ENCODE results near the gene HORMAD2. TPM values are rescaled to one million over a fixed set of nuclear protein-coding genes. Genes with fewer than 3 reads are reported as not detected.

HORMAD2 gene
- polyA plus RNA-seq, 1 donor: not detected

- H3K9me3 ChIP-seq (ENCODE audit: control insufficient read depth, low read depth, low read length): no peaks in the 10 kb centered on the region
- 28% methylated on average over 2 of the region's 7 CpGs for WGBS (ENCODE audit: insufficient coverage, low lambda C conversion rate)
- H3K4me1 ChIP-seq (ENCODE audit: control insufficient read depth, insufficient read depth, low read length): peaks cover 7% of the 10 kb centered on the region
- no peak overlapping the region for H3K4me3 ChIP-seq (ENCODE audit: low read length)
- H3K36me3 ChIP-seq (ENCODE audit: control insufficient read depth, insufficient read depth, low read length): no peaks in the 10 kb centered on the region
- no peaks in the 10 kb centered on the region for H3K27me3 ChIP-seq (ENCODE audit: control insufficient read depth, insufficient read depth, low read length)
- DNase-seq: peak in 1 of 2 donors; percentile 48
- H3K27ac ChIP-seq (ENCODE audit: low read length): peak overlapping the region; percentile 19
These were observed 101.4 kb downstream of the HORMAD2 start for GRCh38 chr22:30181459-30182349.

- Histone ChIP-seq H3K4me3 (ENCODE audit: low read length) (no peak overlapping the region), H3K9me3 (ENCODE audit: control insufficient read depth, low read depth, low read length) (no peaks in the 10 kb centered on the region), H3K4me1 (ENCODE audit: control insufficient read depth, insufficient read depth, low read length) (peaks cover 7% of the 10 kb centered on the region), H3K27ac (ENCODE audit: low read length) (peak overlapping the region; percentile 2), H3K27me3 (ENCODE audit: control insufficient read depth, insufficient read depth, low read length) (no peaks in the 10 kb centered on the region), H3K36me3 (ENCODE audit: control insufficient read depth, insufficient read depth, low read length) (no peaks in the 10 kb centered on the region)
- WGBS (ENCODE audit: insufficient coverage, low lambda C conversion rate): no CpG with 5 or more reads among the region's 4 CpGs
- DNase-seq: no peak
These were observed 102.1 kb downstream of the HORMAD2 start for GRCh38 chr22:30182350-30182745.

- no peaks in the 10 kb centered on the region for H3K9me3 ChIP-seq (ENCODE audit: control insufficient read depth, low read depth, low read length)
These were observed 102.6 kb downstream of the HORMAD2 start for GRCh38 chr22:30182815-30183214.

GRCh38 chr22:30183271-30183670 is 103.0 kb downstream of the HORMAD2 start:
- no peaks in the 10 kb centered on the region for H3K27me3 ChIP-seq (ENCODE audit: control insufficient read depth, insufficient read depth, low read length)
- DNase-seq: no peak
- H3K9me3 ChIP-seq (ENCODE audit: control insufficient read depth, low read depth, low read length): no peaks in the 10 kb centered on the region
- H3K4me1 ChIP-seq (ENCODE audit: control insufficient read depth, insufficient read depth, low read length): peaks cover 7% of the 10 kb centered on the region
- H3K4me3 ChIP-seq (ENCODE audit: low read length): no peak overlapping the region
- no peak overlapping the region for H3K27ac ChIP-seq (ENCODE audit: low read length)
- H3K36me3 ChIP-seq (ENCODE audit: control insufficient read depth, insufficient read depth, low read length): no peaks in the 10 kb centered on the region
- WGBS (ENCODE audit: insufficient coverage, low lambda C conversion rate): no CpG with 5 or more reads among the region's 3 CpGs

More at GRCh38 chr22:30182815-30183214, 102.6 kb downstream of the HORMAD2 start:
- H3K27me3 ChIP-seq (ENCODE audit: control insufficient read depth, insufficient read depth, low read length): no peaks in the 10 kb centered on the region
- no peaks in the 10 kb centered on the region for H3K36me3 ChIP-seq (ENCODE audit: control insufficient read depth, insufficient read depth, low read length)
- WGBS (ENCODE audit: insufficient coverage, low lambda C conversion rate): 62% methylated on average over 3 of the region's 4 CpGs
- no peak for DNase-seq
- peaks cover 7% of the 10 kb centered on the region for H3K4me1 ChIP-seq (ENCODE audit: control insufficient read depth, insufficient read depth, low read length)
- no peak overlapping the region for H3K4me3 ChIP-seq (ENCODE audit: low read length)
- no peak overlapping the region for H3K27ac ChIP-seq (ENCODE audit: low read length)

- no peak overlapping the region for H3K4me3 ChIP-seq (ENCODE audit: low read length)
- H3K36me3 ChIP-seq (ENCODE audit: control insufficient read depth, insufficient read depth, low read length): no peaks in the 10 kb centered on the region
- DNase-seq: no peak
- H3K9me3 ChIP-seq (ENCODE audit: control insufficient read depth, low read depth, low read length): no peaks in the 10 kb centered on the region
- H3K4me1 ChIP-seq (ENCODE audit: control insufficient read depth, insufficient read depth, low read length): peaks cover 7% of the 10 kb centered on the region
- H3K27ac ChIP-seq (ENCODE audit: low read length): no peak overlapping the region
- no peaks in the 10 kb centered on the region for H3K27me3 ChIP-seq (ENCODE audit: control insufficient read depth, insufficient read depth, low read length)
- no CpG with 5 or more reads among the region's 2 CpGs for WGBS (ENCODE audit: insufficient coverage, low lambda C conversion rate)
These were observed 103.6 kb downstream of the HORMAD2 start for GRCh38 chr22:30183861-30184278.

- H3K27me3 ChIP-seq (ENCODE audit: control insufficient read depth, insufficient read depth, low read length): no peaks in the 10 kb centered on the region
- no peak for DNase-seq
- 80% methylated on average over 1 of the region's 5 CpGs for WGBS (ENCODE audit: insufficient coverage, low lambda C conversion rate)
- no peak overlapping the region for H3K27ac ChIP-seq (ENCODE audit: low read length)
- no peaks in the 10 kb centered on the region for H3K9me3 ChIP-seq (ENCODE audit: control insufficient read depth, low read depth, low read length)
- no peak overlapping the region for H3K4me3 ChIP-seq (ENCODE audit: low read length)
- no peaks in the 10 kb centered on the region for H3K36me3 ChIP-seq (ENCODE audit: control insufficient read depth, insufficient read depth, low read length)
- peaks cover 7% of the 10 kb centered on the region for H3K4me1 ChIP-seq (ENCODE audit: control insufficient read depth, insufficient read depth, low read length)
These were observed 104.9 kb downstream of the HORMAD2 start for GRCh38 chr22:30185129-30185528.

- Histone ChIP-seq H3K4me3 (ENCODE audit: low read length) (no peak overlapping the region), H3K27me3 (ENCODE audit: control insufficient read depth, insufficient read depth, low read length) (no peaks in the 10 kb centered on the region), H3K36me3 (ENCODE audit: control insufficient read depth, insufficient read depth, low read length) (no peaks in the 10 kb centered on the region), H3K9me3 (ENCODE audit: control insufficient read depth, low read depth, low read length) (no peaks in the 10 kb centered on the region), H3K27ac (ENCODE audit: low read length) (no peak overlapping the region), H3K4me1 (ENCODE audit: control insufficient read depth, insufficient read depth, low read length) (peaks cover 7% of the 10 kb centered on the region)
- no peak for DNase-seq
These were observed 105.3 kb downstream of the HORMAD2 start for GRCh38 chr22:30185549-30185948.

GRCh38 chr22:30186041-30186440 is 105.8 kb downstream of the HORMAD2 start:
- H3K27ac ChIP-seq (ENCODE audit: low read length): no peak overlapping the region
- no peak for DNase-seq
- no peak overlapping the region for H3K4me3 ChIP-seq (ENCODE audit: low read length)
- H3K9me3 ChIP-seq (ENCODE audit: control insufficient read depth, low read depth, low read length): no peaks in the 10 kb centered on the region
- peaks cover 7% of the 10 kb centered on the region for H3K4me1 ChIP-seq (ENCODE audit: control insufficient read depth, insufficient read depth, low read length)
- H3K36me3 ChIP-seq (ENCODE audit: control insufficient read depth, insufficient read depth, low read length): no peaks in the 10 kb centered on the region
- no peaks in the 10 kb centered on the region for H3K27me3 ChIP-seq (ENCODE audit: control insufficient read depth, insufficient read depth, low read length)

GRCh38 chr22:30186510-30186909 is 106.2 kb downstream of the HORMAD2 start:
- Histone ChIP-seq H3K4me3 (ENCODE audit: low read length) (no peak overlapping the region), H3K36me3 (ENCODE audit: control insufficient read depth, insufficient read depth, low read length) (no peaks in the 10 kb centered on the region), H3K27ac (ENCODE audit: low read length) (no peak overlapping the region), H3K4me1 (ENCODE audit: control insufficient read depth, insufficient read depth, low read length) (peaks cover 7% of the 10 kb centered on the region), H3K27me3 (ENCODE audit: control insufficient read depth, insufficient read depth, low read length) (no peaks in the 10 kb centered on the region), H3K9me3 (ENCODE audit: control insufficient read depth, low read depth, low read length) (no peaks in the 10 kb centered on the region)
- DNase-seq: peak in 1 of 2 donors; percentile 75
- no CpG with 5 or more reads among the region's 5 CpGs for WGBS (ENCODE audit: insufficient coverage, low lambda C conversion rate)

- H3K4me3 ChIP-seq (ENCODE audit: low read length): no peak overlapping the region
- peaks cover 7% of the 10 kb centered on the region for H3K4me1 ChIP-seq (ENCODE audit: control insufficient read depth, insufficient read depth, low read length)
- no peaks in the 10 kb centered on the region for H3K36me3 ChIP-seq (ENCODE audit: control insufficient read depth, insufficient read depth, low read length)
- no peak for DNase-seq
- no peaks in the 10 kb centered on the region for H3K27me3 ChIP-seq (ENCODE audit: control insufficient read depth, insufficient read depth, low read length)
- no peak overlapping the region for H3K27ac ChIP-seq (ENCODE audit: low read length)
- H3K9me3 ChIP-seq (ENCODE audit: control insufficient read depth, low read depth, low read length): no peaks in the 10 kb centered on the region
These were observed 106.8 kb downstream of the HORMAD2 start for GRCh38 chr22:30187094-30187493.
